ENCODE measurements around the gene ATP5F1B. TPM values are rescaled to one million over a fixed set of nuclear protein-coding genes. Genes with fewer than 3 reads are reported as not detected.

The ATP5F1B gene
- polyA plus RNA-seq, 1 donor from 2014 or later: 559 TPM

DNA sequence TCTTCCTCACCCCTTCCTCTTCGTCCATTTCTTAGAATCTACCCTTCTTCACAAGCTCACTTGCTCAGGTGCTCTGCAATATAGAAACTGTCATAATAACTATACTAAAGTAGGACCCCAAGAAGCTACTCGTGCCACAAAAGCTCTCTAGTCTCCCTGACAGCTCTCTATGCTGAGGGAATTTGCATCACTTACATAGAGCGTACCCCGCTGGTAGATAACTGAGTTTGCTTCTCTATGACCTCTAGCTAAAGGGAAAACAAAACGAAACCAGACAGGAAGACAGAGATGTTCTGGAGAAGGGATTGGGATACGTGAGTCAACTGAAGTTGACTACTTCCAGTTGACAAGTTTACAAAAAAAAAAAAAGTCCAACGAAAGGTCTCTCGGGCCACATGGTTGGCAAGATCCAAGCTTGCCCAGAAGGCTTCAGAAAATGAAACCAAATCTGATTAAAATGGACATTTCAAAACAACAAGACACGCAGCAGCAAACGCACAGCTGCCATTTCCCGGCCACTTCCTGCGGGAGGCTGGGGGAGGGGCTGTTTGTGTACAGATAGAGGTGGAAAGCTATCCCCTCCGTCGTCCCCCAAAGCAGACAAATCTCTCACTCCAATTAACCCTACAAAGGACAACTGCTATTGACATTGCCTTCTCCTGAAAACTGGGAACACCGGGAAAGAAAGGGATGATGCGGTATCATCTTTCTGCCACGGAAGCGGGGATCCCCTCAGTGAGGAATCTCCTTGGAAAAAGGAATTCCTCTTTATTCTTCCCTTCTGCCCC, 16.9 kb downstream of the ATP5F1B start:
- Histone ChIP-seq H2AFZ (ENCODE audit: low read depth, low read length) (peak overlapping the region; percentile 76), H4K20me1 (ENCODE audit: insufficient read depth) (no peaks in the 10 kb centered on the region)

DNA sequence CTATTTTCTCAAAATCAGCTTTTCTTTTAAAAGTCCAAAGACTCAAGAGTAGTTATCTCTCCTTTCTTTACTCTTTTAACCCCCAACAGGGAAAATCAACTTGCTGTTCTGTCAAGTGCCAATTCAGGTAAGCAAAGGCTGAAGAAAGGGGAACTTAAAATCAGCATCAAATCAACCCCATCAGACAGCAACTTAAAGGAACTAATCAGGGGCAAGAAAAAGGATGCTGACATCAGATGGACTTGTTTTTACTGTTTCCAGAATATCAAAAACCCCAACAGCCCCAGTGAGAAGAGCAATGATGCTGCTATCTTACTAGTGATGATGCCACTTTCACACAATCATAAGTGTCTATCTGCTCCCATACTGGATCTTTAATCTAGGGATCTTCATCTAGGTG, 19.1 kb downstream of the ATP5F1B start:
- H3K9me2 ChIP-seq (ENCODE audit: insufficient read depth, low read length): no peaks in the 10 kb centered on the region
- no peaks in the 10 kb centered on the region for H3K9me3 ChIP-seq (ENCODE audit: low read length)
- no peak overlapping the region for H3K4me3 ChIP-seq (ENCODE audit: low read length)
- H3F3A ChIP-seq (ENCODE audit: insufficient read depth, low read length, poor library complexity, severe bottlenecking): peaks cover 3% of the 10 kb centered on the region
- H3K27me3 ChIP-seq (ENCODE audit: insufficient read depth, low read depth, low read length): no peaks in the 10 kb centered on the region
- H4K20me1 ChIP-seq (ENCODE audit: insufficient read depth): no peaks in the 10 kb centered on the region
- no peak overlapping the region for H3K27ac ChIP-seq (ENCODE audit: low read length)
- no peak overlapping the region for H3K9ac ChIP-seq (ENCODE audit: low read length)
- no peak overlapping the region for H2AFZ ChIP-seq (ENCODE audit: low read depth, low read length)
- no peak for TF ChIP-seq MXI1 (conservative IDR thresholded peaks at IDR 0.05; ENCODE audit: poor library complexity, severe bottlenecking)
- no peak for TF ChIP-seq RAD21 (conservative IDR thresholded peaks at IDR 0.05)
- TF ChIP-seq SMC3 (conservative IDR thresholded peaks at IDR 0.05; ENCODE audit: poor library complexity): no peak
- TF ChIP-seq, protein P1, sequence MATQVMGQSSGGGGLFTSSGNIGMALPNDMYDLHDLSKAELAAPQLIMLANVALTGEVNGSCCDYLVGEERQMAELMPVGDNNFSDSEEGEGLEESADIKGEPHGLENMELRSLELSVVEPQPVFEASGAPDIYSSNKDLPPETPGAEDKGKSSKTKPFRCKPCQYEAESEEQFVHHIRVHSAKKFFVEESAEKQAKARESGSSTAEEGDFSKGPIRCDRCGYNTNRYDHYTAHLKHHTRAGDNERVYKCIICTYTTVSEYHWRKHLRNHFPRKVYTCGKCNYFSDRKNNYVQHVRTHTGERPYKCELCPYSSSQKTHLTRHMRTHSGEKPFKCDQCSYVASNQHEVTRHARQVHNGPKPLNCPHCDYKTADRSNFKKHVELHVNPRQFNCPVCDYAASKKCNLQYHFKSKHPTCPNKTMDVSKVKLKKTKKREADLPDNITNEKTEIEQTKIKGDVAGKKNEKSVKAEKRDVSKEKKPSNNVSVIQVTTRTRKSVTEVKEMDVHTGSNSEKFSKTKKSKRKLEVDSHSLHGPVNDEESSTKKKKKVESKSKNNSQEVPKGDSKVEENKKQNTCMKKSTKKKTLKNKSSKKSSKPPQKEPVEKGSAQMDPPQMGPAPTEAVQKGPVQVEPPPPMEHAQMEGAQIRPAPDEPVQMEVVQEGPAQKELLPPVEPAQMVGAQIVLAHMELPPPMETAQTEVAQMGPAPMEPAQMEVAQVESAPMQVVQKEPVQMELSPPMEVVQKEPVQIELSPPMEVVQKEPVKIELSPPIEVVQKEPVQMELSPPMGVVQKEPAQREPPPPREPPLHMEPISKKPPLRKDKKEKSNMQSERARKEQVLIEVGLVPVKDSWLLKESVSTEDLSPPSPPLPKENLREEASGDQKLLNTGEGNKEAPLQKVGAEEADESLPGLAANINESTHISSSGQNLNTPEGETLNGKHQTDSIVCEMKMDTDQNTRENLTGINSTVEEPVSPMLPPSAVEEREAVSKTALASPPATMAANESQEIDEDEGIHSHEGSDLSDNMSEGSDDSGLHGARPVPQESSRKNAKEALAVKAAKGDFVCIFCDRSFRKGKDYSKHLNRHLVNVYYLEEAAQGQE (IDR thresholded peaks at IDR 0.05; ENCODE audit: borderline replicate concordance): no peak
- TF ChIP-seq EZH2 (IDR thresholded peaks at IDR 0.05; ENCODE audit: borderline replicate concordance, insufficient read depth, low read length, poor library complexity, severe bottlenecking): no peak
- TF ChIP-seq, protein P2, sequence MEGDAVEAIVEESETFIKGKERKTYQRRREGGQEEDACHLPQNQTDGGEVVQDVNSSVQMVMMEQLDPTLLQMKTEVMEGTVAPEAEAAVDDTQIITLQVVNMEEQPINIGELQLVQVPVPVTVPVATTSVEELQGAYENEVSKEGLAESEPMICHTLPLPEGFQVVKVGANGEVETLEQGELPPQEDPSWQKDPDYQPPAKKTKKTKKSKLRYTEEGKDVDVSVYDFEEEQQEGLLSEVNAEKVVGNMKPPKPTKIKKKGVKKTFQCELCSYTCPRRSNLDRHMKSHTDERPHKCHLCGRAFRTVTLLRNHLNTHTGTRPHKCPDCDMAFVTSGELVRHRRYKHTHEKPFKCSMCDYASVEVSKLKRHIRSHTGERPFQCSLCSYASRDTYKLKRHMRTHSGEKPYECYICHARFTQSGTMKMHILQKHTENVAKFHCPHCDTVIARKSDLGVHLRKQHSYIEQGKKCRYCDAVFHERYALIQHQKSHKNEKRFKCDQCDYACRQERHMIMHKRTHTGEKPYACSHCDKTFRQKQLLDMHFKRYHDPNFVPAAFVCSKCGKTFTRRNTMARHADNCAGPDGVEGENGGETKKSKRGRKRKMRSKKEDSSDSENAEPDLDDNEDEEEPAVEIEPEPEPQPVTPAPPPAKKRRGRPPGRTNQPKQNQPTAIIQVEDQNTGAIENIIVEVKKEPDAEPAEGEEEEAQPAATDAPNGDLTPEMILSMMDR (IDR thresholded peaks at IDR 0.05; ENCODE audit: poor library complexity, severe bottlenecking): no peak
- no peak for TF ChIP-seq POLR2AphosphoS5 (IDR thresholded peaks at IDR 0.05)
- TF ChIP-seq TAF1 (IDR thresholded peaks at IDR 0.05; ENCODE audit: low read depth): no peak
- TF ChIP-seq EP300 (conservative IDR thresholded peaks at IDR 0.05; ENCODE audit: poor library complexity, severe bottlenecking): no peak
- peaks cover 81% of the 10 kb centered on the region for H3K79me2 ChIP-seq (replicated peaks; ENCODE audit: insufficient read depth, low read length)
- no peak overlapping the region for H3K4me2 ChIP-seq (ENCODE audit: low read length)
- no peaks in the 10 kb centered on the region for H3K36me3 ChIP-seq (ENCODE audit: insufficient read depth, low read length)

More for the DNA sequence above, 16.9 kb downstream of the ATP5F1B start:
- no peaks in the 10 kb centered on the region for H3K36me3 ChIP-seq (ENCODE audit: insufficient read depth, low read length)
- H3K4me2 ChIP-seq (ENCODE audit: low read length): peak overlapping the region; percentile 94
- H3K9ac ChIP-seq (ENCODE audit: low read length): peak overlapping the region; percentile 98
- H3K4me3 ChIP-seq (ENCODE audit: low read length): peak overlapping the region; percentile 97
- peak; percentile 40 for TF ChIP-seq TAF1 (IDR thresholded peaks at IDR 0.05; ENCODE audit: low read depth)
- no peak for TF ChIP-seq EP300 (conservative IDR thresholded peaks at IDR 0.05; ENCODE audit: poor library complexity, severe bottlenecking)
- TF ChIP-seq, protein P2 (IDR thresholded peaks at IDR 0.05; ENCODE audit: poor library complexity, severe bottlenecking): no peak
- peak; percentile 61 for TF ChIP-seq MXI1 (conservative IDR thresholded peaks at IDR 0.05; ENCODE audit: poor library complexity, severe bottlenecking)
- TF ChIP-seq POLR2AphosphoS5 (IDR thresholded peaks at IDR 0.05): peak; percentile 5
- TF ChIP-seq, protein P1 (IDR thresholded peaks at IDR 0.05; ENCODE audit: borderline replicate concordance): peak; percentile 80
- no peaks in the 10 kb centered on the region for H3K9me2 ChIP-seq (ENCODE audit: insufficient read depth, low read length)
- peaks cover 3% of the 10 kb centered on the region for H3F3A ChIP-seq (ENCODE audit: insufficient read depth, low read length, poor library complexity, severe bottlenecking)
- peaks cover 66% of the 10 kb centered on the region for H3K79me2 ChIP-seq (replicated peaks; ENCODE audit: insufficient read depth, low read length)
- H3K27ac ChIP-seq (ENCODE audit: low read length): peak overlapping the region; percentile 93
- no peaks in the 10 kb centered on the region for H3K9me3 ChIP-seq (ENCODE audit: low read length)
- H3K27me3 ChIP-seq (ENCODE audit: insufficient read depth, low read depth, low read length): no peaks in the 10 kb centered on the region
